ENCODE data around the gene JUN.

DNA sequence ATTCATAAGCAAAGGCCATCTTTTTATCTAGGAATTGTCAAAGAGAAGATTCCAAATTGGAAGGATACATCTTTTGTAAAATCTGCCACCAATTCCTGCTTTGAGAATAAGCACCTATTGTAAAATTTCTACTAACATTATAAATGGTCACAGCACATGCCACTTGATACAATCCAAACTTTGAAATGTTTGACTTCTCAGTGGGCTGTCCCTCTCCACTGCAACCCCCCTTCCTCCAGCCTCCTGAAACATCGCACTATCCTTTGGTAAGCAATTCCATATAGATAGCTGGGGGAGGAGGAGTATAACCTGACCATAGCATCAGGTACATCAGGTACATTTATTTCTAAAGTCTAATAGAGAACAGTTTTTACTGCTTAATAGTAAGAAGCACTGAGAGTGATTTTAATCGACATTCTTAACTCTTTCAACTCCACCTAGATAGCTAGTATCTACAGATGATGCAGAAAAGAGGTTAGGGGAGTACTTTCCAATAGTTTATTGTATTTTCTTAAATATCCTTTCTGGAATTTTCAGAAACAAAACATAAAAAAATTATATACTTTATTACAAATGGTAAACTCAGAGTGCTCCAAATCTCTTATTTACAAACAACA lies 2.9 kb downstream of the JUN start:
- TF ChIP-seq, protein P1, sequence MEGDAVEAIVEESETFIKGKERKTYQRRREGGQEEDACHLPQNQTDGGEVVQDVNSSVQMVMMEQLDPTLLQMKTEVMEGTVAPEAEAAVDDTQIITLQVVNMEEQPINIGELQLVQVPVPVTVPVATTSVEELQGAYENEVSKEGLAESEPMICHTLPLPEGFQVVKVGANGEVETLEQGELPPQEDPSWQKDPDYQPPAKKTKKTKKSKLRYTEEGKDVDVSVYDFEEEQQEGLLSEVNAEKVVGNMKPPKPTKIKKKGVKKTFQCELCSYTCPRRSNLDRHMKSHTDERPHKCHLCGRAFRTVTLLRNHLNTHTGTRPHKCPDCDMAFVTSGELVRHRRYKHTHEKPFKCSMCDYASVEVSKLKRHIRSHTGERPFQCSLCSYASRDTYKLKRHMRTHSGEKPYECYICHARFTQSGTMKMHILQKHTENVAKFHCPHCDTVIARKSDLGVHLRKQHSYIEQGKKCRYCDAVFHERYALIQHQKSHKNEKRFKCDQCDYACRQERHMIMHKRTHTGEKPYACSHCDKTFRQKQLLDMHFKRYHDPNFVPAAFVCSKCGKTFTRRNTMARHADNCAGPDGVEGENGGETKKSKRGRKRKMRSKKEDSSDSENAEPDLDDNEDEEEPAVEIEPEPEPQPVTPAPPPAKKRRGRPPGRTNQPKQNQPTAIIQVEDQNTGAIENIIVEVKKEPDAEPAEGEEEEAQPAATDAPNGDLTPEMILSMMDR (IDR thresholded peaks at IDR 0.05) = no peak
- peak in 1 of 2 donors; percentile 53 for TF ChIP-seq POLR2A (IDR thresholded peaks at IDR 0.05)

All from adrenal gland (tissue), 5 donors.